CD4-positive, alpha-beta T cell (primary cell): ENCODE results near the gene SORBS1. TPM values are rescaled to one million over a fixed set of nuclear protein-coding genes. Genes with fewer than 3 reads are reported as not detected.

ENCODE experiments used
- ATAC-seq: fragments of 200-7000 bp; cut with Tn5 transposase; one replicate; pipeline ENCODE4 v1.10.0; 2022; ENCODE audit warnings: mild to moderate bottlenecking; ENCODE audit not compliant: poor library complexity
- CTCF ChIA-PET: fragments of 350-600 bp; sonication (Branson Sonifier 250); formaldehyde crosslinking; loops from one replicate; lab custom pipeline; 2021; ENCODE audit warnings: antibody characterized with exemption, inconsistent platforms; lab: Charles Lee
- POLR2A ChIA-PET: fragments of 350-600 bp; sonication (Branson Sonifier 250); formaldehyde crosslinking; loops from one replicate; lab custom pipeline; 2021; ENCODE audit warnings: antibody characterized with exemption, inconsistent platforms; lab: Charles Lee
- DNase-seq, 14 experiments: peaks; one replicate each; pipeline ENCODE4 v3.0.0-alpha.2; 2013 to 2020; ENCODE audit warnings: mixed read lengths in 2 of 14
- H3K27ac ChIP-seq, 2 donors: one replicate each; pipeline versions ENCODE4 v1.5.1 to v1.7.0; 2013; ENCODE audit warnings: low read length in 2 of 2, low read depth in 1 of 2, mild to moderate bottlenecking in 1 of 2
- H3K27me3 ChIP-seq, 2 experiments: 1 replicate in 1 of 2; 2 replicates in 1 of 2; pipeline versions ENCODE4 v1.6.1 to v1.7.0; 2013; ENCODE audit warnings: low read length in 2 of 2, control low read depth in 1 of 2, mild to moderate bottlenecking in 1 of 2, moderate library complexity in 1 of 2; ENCODE audit not compliant: insufficient read depth in 2 of 2, control insufficient read depth in 1 of 2
- H3K36me3 ChIP-seq: one replicate; pipeline ENCODE4 v1.6.1; 2013; ENCODE audit warnings: low read length, control low read depth; ENCODE audit not compliant: insufficient read depth
- H3K4me1 ChIP-seq: one replicate; pipeline ENCODE4 v1.6.1; 2013; ENCODE audit warnings: low read length, control low read depth; ENCODE audit not compliant: insufficient read depth
- H3K4me3 ChIP-seq: one replicate; pipeline ENCODE4 v1.5.1; 2013; ENCODE audit warnings: mild to moderate bottlenecking, low read length, moderate library complexity
- H3K9me3 ChIP-seq, 2 experiments: 1 replicate in 1 of 2; 2 replicates in 1 of 2; pipeline versions ENCODE4 v1.6.1 to v1.7.0; 2013; ENCODE audit warnings: low read length in 2 of 2, mild to moderate bottlenecking in 2 of 2, control low read depth in 1 of 2, moderate library complexity in 1 of 2; ENCODE audit not compliant: control insufficient read depth in 1 of 2, insufficient read depth in 1 of 2
- H3K27ac Mint-ChIP-seq: one replicate; pipeline ENCODE4 v1.8.0; 2020; ENCODE audit warnings: mixed read lengths
- H3K27me3 Mint-ChIP-seq: one replicate; pipeline ENCODE4 v1.8.0; 2021; ENCODE audit warnings: mixed read lengths
- H3K36me3 Mint-ChIP-seq: one replicate; pipeline ENCODE4 v1.8.0; 2021; ENCODE audit warnings: low read depth, mixed read lengths
- H3K4me1 Mint-ChIP-seq: one replicate; pipeline ENCODE4 v1.8.0; 2021; ENCODE audit warnings: low read depth, mixed read lengths
- H3K4me3 Mint-ChIP-seq: one replicate; pipeline ENCODE4 v1.8.0; 2020; ENCODE audit warnings: mild to moderate bottlenecking, mixed read lengths
- H3K9me3 Mint-ChIP-seq: one replicate; pipeline ENCODE4 v1.8.0; 2020; ENCODE audit warnings: mixed read lengths
- intact Hi-C, 2 experiments: fragments of 100-400 bp; cut with DNase I in 1 of 2; cut with micrococcal nuclease in 1 of 2; formaldehyde crosslinking; loops; one replicate each; pipeline versions ENCODE4 v1.15.1 to v1.9.0; 2023 to 2025; cut with DNase I, micrococcal nuclease
- total RNA-seq, 174 experiments: library from RNA in 2 of 174; stranded (reverse) in 2 of 174; gene quantifications; one replicate each; pipeline ENCODE4 v1.2.3 and lab custom pipeline; 2021 to 2026
- TF ChIP-seq, protein P1 (sequence below): fragments of 200-600 bp; IDR thresholded peaks from one replicate; pipeline ENCODE4 v1.8.0; 2022; ENCODE audit warnings: antibody characterized with exemption, mild to moderate bottlenecking

Gene SORBS1
- total RNA-seq, 2 experiments from 2014 or later = 1.4 to 1.8 TPM

DNA sequence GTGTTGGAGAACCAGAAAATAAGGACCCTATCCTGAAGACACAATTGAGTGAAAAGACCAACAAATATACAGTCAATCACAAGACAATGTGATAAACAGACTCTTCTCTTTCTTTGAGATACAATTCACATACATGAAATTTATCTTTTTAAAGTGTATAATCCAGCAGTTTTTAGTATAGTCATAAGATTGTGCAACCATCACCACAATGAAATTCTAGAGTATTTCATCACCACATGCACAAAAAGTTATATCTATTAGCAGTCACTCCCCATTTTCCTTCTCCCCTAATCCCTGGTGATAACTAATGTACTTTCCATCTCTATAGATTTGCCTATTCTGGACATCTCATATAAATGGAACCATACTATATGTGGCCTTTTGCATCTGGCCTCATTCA lies 8.2 kb upstream of the SORBS1 start:
- Mint-ChIP-seq H3K4me3 (no peak overlapping the region), H3K27ac (no peak overlapping the region), H3K4me1 (no peaks in the 10 kb centered on the region), H3K9me3 (no peaks in the 10 kb centered on the region), H3K36me3 (no peaks in the 10 kb centered on the region), H3K27me3 (peaks cover 19% of the 10 kb centered on the region)
- DNase-seq = no peak
- Histone ChIP-seq H3K27ac (no peak overlapping the region), H3K36me3 (no peaks in the 10 kb centered on the region), H3K4me3 (no peak overlapping the region), H3K27me3 (peaks cover 2 to 3% of the 10 kb centered on the region in 2 experiments), H3K9me3 (no peaks in the 10 kb centered on the region), H3K4me1 (no peaks in the 10 kb centered on the region)
- POLR2A ChIA-PET = no interaction called here
- no peak for ATAC-seq
- CTCF ChIA-PET = no interaction called here
- TF ChIP-seq, protein P1, sequence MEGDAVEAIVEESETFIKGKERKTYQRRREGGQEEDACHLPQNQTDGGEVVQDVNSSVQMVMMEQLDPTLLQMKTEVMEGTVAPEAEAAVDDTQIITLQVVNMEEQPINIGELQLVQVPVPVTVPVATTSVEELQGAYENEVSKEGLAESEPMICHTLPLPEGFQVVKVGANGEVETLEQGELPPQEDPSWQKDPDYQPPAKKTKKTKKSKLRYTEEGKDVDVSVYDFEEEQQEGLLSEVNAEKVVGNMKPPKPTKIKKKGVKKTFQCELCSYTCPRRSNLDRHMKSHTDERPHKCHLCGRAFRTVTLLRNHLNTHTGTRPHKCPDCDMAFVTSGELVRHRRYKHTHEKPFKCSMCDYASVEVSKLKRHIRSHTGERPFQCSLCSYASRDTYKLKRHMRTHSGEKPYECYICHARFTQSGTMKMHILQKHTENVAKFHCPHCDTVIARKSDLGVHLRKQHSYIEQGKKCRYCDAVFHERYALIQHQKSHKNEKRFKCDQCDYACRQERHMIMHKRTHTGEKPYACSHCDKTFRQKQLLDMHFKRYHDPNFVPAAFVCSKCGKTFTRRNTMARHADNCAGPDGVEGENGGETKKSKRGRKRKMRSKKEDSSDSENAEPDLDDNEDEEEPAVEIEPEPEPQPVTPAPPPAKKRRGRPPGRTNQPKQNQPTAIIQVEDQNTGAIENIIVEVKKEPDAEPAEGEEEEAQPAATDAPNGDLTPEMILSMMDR = no peak
- intact Hi-C loops = no loop called here

DNA sequence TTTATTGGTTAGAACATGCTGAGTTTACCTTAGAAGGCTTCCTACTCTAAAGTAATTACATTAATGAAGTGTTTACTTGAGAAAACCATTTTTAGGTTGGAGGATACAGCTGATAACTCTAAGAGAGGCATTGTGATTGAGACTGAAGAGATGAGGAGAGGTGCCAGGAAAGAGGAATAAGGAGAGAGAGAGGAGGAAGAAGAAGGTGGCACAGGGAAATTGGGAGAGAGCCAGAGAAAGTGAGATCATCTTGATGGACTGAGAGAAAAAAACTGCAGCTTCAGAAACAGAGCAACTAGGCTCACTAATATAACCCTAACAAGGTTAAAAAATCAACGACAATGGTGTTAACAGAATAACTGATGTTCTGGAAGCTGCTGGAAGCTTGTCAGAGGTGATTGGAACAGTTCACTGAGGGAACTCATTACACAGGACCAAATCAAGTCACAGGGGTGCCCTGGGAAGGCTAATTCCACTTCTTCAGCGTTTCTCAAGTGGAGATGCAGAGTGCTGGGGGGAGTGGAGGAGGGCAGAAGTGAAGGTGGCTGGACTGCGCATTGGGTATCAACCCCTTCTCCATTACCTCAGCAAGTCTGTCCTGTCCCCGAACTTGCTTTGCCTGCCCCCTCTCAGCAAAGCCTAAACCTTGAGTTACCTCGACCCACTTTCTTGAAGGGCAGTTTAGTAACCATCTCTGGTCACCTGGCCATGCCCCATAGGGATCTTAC lies 6.9 kb upstream of the SORBS1 start:
- Histone ChIP-seq H3K4me1 (no peaks in the 10 kb centered on the region), H3K27me3 (peaks cover 2 to 3% of the 10 kb centered on the region in 2 experiments), H3K27ac (no peak overlapping the region), H3K9me3 (no peaks in the 10 kb centered on the region), H3K36me3 (no peaks in the 10 kb centered on the region), H3K4me3 (no peak overlapping the region)
- CTCF ChIA-PET = no interaction called here
- TF ChIP-seq, protein P1 = no peak
- Mint-ChIP-seq H3K27me3 (peaks cover 7% of the 10 kb centered on the region), H3K4me3 (no peak overlapping the region), H3K4me1 (no peaks in the 10 kb centered on the region), H3K36me3 (no peaks in the 10 kb centered on the region), H3K27ac (no peak overlapping the region), H3K9me3 (no peaks in the 10 kb centered on the region)
- intact Hi-C loops = no loop called here
- ATAC-seq (no peak), DNase-seq (no peak)
- POLR2A ChIA-PET = no interaction called here

DNA sequence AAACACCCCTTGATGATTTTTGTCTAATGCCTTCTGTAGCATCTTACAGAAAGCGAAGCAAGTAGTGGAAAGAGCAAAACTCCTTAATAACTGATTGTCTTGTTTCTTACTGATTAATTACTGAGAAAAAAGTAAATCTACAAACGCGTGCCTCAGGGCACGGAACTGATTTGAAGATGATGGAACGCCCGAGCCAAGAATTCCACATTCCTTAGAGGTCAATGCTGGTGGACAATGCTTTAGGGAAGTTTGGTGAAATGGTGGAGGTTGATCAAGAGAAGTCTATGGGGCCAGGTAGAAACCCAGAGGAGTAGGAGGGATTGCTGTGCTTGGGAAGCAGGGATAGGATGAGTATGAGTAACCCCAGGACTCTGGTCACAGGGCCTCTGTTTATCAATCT lies 5.0 kb upstream of the SORBS1 start:
- H3K4me1 ChIP-seq = peaks cover 5% of the 10 kb centered on the region
- no peaks in the 10 kb centered on the region for H3K27me3 Mint-ChIP-seq

More for the DNA sequence above, 5.0 kb upstream of the SORBS1 start:
- intact Hi-C loops = no loop called here
- Histone ChIP-seq H3K4me3 (no peak overlapping the region), H3K36me3 (no peaks in the 10 kb centered on the region), H3K9me3 (no peaks in the 10 kb centered on the region), H3K27ac (no peak overlapping the region), H3K27me3 (no peaks in the 10 kb centered on the region)
- POLR2A ChIA-PET = no interaction called here
- CTCF ChIA-PET = no interaction called here
- ATAC-seq (no peak), DNase-seq (no peak)
- peaks cover 8% of the 10 kb centered on the region for H3K4me1 Mint-ChIP-seq
- H3K36me3 Mint-ChIP-seq = no peaks in the 10 kb centered on the region
- H3K27ac Mint-ChIP-seq = no peak overlapping the region
- TF ChIP-seq, protein P1 = no peak
- H3K9me3 Mint-ChIP-seq = no peaks in the 10 kb centered on the region
- no peak overlapping the region for H3K4me3 Mint-ChIP-seq
